ENCODE data around the gene SLC25A24. TPM values are rescaled to one million over a fixed set of nuclear protein-coding genes. Genes with fewer than 3 reads are reported as not detected.
"Not testable (repeated sequence)": the region's sequence is repeated elsewhere in the genome, so short reads cannot be mapped to it uniquely, and the experiment has no call there.

Gene SLC25A24
- total and polyA plus RNA-seq, 9 of the 15 experiments (the other 6 are each of a cell fraction or from before 2014, with no cell fraction given), result 6.9 to 34.9 (median 25.4) TPM

DNA sequence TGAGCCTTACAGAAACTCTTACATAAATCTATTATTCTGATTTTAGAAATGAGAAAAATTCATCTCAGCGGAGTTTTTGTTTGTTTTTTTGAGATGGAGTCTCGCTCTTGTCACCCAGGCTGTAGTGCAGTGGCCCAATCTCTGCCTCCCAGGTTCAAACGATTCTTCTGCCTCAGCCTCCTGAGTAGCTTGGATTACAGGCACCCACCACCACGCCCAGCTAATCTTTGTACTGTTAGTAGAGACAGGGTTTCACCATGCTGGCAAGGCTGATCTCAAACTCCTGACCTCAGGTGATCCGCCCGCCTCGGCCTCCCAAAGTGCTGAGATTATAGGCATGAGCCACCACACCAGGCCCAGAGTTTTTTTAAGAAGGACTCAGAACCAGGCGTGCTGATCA lies 60.6 kb downstream of the SLC25A24 start:
- H3K36me3 ChIP-seq (ENCODE audit: control insufficient read depth, insufficient read depth, low read length), result peaks cover 13% of the 10 kb centered on the region; the same call in 1 of the 3 replicates
- 57% methylated on average over 8 of the region's 8 CpGs for WGBS (ENCODE audit: insufficient coverage, low coverage, missing lambda C conversion rate)
- POLR2A ChIA-PET, result interaction anchor here (0.6 to 1.5 kb wide), 3 partner anchors 8 to 90 kb away, joined by 3 to 7 read pairs (median 4); no protein-coding TSS in a partner anchor
- BruUV-seq (replicated peaks); H3K27ac ChIP-seq (ENCODE audit: extremely low read depth, low read depth, low read length); H3K4me3 ChIP-seq; FAIRE-seq; H3K9ac ChIP-seq (ENCODE audit: insufficient read depth in 1 of 2, low read depth in 2 of 2, low read length in 2 of 2); H3K4me1 ChIP-seq (replicated peaks in 1 of 2; ENCODE audit: control insufficient read depth in 2 of 2, insufficient read depth in 2 of 2, low read length in 2 of 2); in situ Hi-C loops (cut with MboI); H3K9me1 ChIP-seq (ENCODE audit: control insufficient read depth, insufficient read depth, low read length); H4K20me1 ChIP-seq (replicated peaks; ENCODE audit: control insufficient read depth, insufficient read depth, low read length); H3K27me3 ChIP-seq (ENCODE audit: control insufficient read depth in 2 of 2, insufficient read depth in 2 of 2, low read length in 2 of 2); H3K9me3 ChIP-seq (replicated peaks; ENCODE audit: control insufficient read depth, insufficient read depth, low read depth, low read length); H2AFZ ChIP-seq (ENCODE audit: low read depth, low read length); intact Hi-C loops (cut with micrococcal nuclease); H3K79me2 ChIP-seq (ENCODE audit: control insufficient read depth, insufficient read depth, low read length); CTCF ChIA-PET (ENCODE audit: low intra/inter-chr PET ratio); H3K4me2 ChIP-seq (ENCODE audit: insufficient read depth, low read length): not testable (repeated sequence)
- DNase-seq (ENCODE audit: extremely low read depth in 1 of 4, low spot score in 3 of 4) (peak in 1 of 4 experiments; percentile 23), ATAC-seq (peak; percentile 30; the same call in 1 of the 3 replicates)
- peak; percentile 26; a peak in 1 of 4 replicates for TF ChIP-seq KDM1A (IDR thresholded peaks at IDR 0.05)
- peak; percentile 57; the same call in 1 of the 2 replicates for TF ChIP-seq CBFA2T2 (conservative IDR thresholded peaks at IDR 0.05)
- TF ChIP-seq TCF3 (CRISPR knock-in tag; IDR thresholded peaks at IDR 0.05), result 0 out of 2 replicates have a peak, but pooled peaks have one; percentile 13
- peak; percentile 79 for TF ChIP-seq CBFA2T3 (IDR thresholded peaks at IDR 0.05)

DNA sequence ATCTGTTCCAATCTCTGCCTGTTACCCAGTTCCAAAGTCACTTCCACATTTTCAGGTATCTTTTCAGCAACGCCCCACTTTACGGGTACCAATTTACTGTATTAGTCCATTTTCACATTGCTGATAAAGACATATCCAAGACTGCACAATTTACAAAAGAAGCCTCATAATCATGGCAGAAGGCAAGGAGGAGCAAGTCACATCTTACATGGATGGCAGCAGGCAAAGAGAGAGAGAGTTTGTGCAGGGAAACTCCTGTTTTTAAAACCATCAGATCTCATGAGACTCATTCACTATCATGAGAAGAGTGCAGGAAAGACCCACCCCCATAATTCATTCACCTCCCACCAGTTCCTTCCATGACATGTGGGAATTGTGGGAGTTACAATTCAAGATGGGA lies 67.0 kb downstream of the SLC25A24 start:
- CTCF ChIA-PET (ENCODE audit: low intra/inter-chr PET ratio); intact Hi-C loops (cut with micrococcal nuclease); H3K4me2 ChIP-seq (ENCODE audit: insufficient read depth, low read length): not testable (repeated sequence)

More for the DNA sequence above, 67.0 kb downstream of the SLC25A24 start:
- H3K9me1 ChIP-seq (ENCODE audit: control insufficient read depth, insufficient read depth, low read length); H3K27ac ChIP-seq (ENCODE audit: extremely low read depth, low read depth, low read length); H3K27me3 ChIP-seq (ENCODE audit: control insufficient read depth in 2 of 2, insufficient read depth in 2 of 2, low read length in 2 of 2); ATAC-seq; H3K4me1 ChIP-seq (replicated peaks in 1 of 2; ENCODE audit: control insufficient read depth in 2 of 2, insufficient read depth in 2 of 2, low read length in 2 of 2); H3K9ac ChIP-seq (ENCODE audit: insufficient read depth in 1 of 2, low read depth in 2 of 2, low read length in 2 of 2); H3K4me3 ChIP-seq; DNase-seq (ENCODE audit: extremely low read depth in 1 of 4, low spot score in 3 of 4); BruUV-seq (replicated peaks); H3K9me3 ChIP-seq (replicated peaks; ENCODE audit: control insufficient read depth, insufficient read depth, low read depth, low read length); POLR2A ChIA-PET; H2AFZ ChIP-seq (ENCODE audit: low read depth, low read length); FAIRE-seq; H4K20me1 ChIP-seq (replicated peaks; ENCODE audit: control insufficient read depth, insufficient read depth, low read length); H3K79me2 ChIP-seq (ENCODE audit: control insufficient read depth, insufficient read depth, low read length); in situ Hi-C loops (cut with MboI); H3K36me3 ChIP-seq (ENCODE audit: control insufficient read depth, insufficient read depth, low read length): not testable (repeated sequence)
- TF ChIP-seq ZNF431 (CRISPR knock-in tag; IDR thresholded peaks at IDR 0.05), result peak; percentile 96
- 94% methylated on average over 2 of the region's 2 CpGs for WGBS (ENCODE audit: insufficient coverage, low coverage, missing lambda C conversion rate)

Measured in K562 (cell line).